ENCODE measurements around the gene VGLL4. TPM values are rescaled to one million over a fixed set of nuclear protein-coding genes. Genes with fewer than 3 reads are reported as not detected.

VGLL4 gene
- total RNA-seq, 1 donor from 2014 or later = 45.5 TPM

DNA sequence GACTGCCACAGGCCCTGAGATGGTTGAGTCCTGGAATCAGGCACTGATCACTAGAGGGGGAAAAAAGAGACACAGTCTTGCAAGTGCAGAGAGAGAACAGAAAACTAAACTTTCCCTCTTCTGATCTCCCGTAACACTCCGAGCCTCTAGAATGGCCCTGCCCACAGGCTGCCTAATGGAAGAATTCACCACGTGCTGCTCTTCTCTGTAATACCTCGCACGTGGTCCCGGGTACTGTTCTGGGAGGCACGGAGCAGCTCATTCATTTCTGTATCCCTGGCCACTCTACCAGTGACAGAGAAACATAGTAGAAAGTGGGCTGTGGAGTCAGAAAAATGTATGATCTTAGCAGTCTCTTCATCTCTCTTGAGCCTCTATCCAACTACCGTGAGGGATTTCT lies 30.4 kb downstream of the VGLL4 start:
- intact Hi-C loops (cut with DNase I) = no loop called here
- no peaks in the 10 kb centered on the region for H3K9me3 ChIP-seq
- no peak for DNase-seq
- peaks cover 41% of the 10 kb centered on the region for H3K4me1 ChIP-seq
- no peak overlapping the region for H3K4me3 ChIP-seq
- no peaks in the 10 kb centered on the region for H3K36me3 ChIP-seq
- H3K27me3 ChIP-seq (ENCODE audit: low read depth) = no peaks in the 10 kb centered on the region
- TF ChIP-seq, protein P1, sequence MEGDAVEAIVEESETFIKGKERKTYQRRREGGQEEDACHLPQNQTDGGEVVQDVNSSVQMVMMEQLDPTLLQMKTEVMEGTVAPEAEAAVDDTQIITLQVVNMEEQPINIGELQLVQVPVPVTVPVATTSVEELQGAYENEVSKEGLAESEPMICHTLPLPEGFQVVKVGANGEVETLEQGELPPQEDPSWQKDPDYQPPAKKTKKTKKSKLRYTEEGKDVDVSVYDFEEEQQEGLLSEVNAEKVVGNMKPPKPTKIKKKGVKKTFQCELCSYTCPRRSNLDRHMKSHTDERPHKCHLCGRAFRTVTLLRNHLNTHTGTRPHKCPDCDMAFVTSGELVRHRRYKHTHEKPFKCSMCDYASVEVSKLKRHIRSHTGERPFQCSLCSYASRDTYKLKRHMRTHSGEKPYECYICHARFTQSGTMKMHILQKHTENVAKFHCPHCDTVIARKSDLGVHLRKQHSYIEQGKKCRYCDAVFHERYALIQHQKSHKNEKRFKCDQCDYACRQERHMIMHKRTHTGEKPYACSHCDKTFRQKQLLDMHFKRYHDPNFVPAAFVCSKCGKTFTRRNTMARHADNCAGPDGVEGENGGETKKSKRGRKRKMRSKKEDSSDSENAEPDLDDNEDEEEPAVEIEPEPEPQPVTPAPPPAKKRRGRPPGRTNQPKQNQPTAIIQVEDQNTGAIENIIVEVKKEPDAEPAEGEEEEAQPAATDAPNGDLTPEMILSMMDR (IDR thresholded peaks at IDR 0.05) = no peak
- H3K27ac ChIP-seq = no peak overlapping the region
- ATAC-seq = peak in 1 of 2 donors; percentile 34

DNA sequence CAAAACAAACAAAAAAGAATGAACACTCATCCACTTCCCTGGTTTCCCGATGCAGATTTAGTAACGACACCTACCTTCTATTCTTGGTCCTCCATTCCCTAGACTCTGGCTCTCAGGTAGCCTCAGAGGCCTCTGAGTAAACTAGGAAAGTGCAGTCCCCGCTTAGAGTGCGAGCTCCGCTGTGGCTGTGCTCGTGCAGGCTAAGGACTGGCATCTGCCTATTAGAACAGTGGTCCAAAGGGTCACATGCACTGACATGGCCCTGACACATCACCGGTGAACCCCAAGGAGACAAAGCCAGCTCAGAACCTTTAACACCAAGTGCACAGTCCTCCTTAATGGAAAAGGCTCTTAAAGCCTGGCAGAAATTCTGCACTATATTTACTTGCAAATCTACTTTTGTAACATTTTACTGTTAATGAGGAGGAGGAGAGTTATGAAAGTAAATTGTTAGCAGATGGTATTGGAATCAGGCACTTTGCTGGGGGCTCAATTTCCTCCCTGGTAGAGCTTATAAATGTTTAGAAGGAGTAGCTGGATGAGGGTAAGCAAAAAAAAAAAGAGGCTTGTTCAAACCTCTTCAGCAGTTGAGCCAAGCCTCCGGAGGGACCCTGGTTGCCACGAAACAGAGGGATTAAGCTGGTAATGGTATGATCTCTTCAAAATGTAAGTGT lies 31.1 kb downstream of the VGLL4 start:
- Histone ChIP-seq H3K4me1 (peaks cover 47% of the 10 kb centered on the region), H3K27ac (no peak overlapping the region), H3K27me3 (ENCODE audit: low read depth) (no peaks in the 10 kb centered on the region), H3K9me3 (no peaks in the 10 kb centered on the region), H3K4me3 (no peak overlapping the region), H3K36me3 (no peaks in the 10 kb centered on the region)
- TF ChIP-seq, protein P1 (IDR thresholded peaks at IDR 0.05) = no peak
- ATAC-seq (no peak), DNase-seq (no peak)
- intact Hi-C loops (cut with DNase I) = no loop called here

DNA sequence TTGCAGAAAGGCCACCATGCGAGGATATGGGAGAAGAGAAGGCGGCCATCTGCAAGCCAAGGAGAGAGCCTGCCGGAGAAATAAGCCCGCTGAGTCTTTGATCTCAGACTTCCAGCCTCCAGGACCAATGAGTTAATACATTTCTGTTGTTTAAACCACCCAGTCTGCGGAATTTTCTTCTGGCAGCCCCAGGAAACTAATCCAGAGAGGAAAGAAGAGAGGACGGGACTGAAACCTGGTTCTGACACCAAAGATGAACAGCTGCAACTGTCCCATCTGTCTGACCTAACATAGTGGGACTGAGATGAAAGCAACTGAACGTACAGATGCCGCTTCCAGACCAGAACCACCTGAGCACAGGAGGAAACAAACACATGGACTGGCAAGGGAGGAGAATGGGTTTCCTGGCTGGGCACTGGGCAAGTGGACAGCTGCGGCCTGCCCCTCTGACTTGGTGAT lies 32.3 kb downstream of the VGLL4 start:
- peaks cover 51% of the 10 kb centered on the region for H3K4me1 ChIP-seq

DNA sequence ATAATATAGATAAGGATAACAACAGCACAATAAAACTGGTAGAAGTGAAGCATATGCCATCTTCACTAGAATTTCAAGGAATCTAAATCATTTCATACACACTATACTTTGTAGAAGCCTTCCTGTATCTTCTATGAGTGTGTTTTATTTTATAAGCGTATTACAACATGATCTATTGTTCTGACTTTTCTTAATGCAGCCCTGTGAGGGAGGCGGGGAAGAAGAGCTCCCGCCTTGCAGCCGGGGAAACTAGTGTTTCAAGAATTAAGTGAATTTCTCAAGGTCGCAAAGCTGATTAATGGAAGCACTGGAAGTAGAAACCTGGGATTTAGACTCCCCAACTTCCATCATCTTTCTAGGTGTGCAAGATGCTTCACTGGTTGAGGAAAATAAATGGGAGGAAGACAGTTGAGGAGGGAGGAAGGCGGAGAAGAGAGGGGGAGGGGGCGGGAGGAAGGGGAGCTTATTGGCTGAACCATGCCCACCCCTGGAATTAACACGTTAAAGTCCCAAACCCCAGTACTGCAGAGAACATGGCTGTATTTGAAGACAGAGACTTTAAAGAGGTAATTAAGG lies 32.9 kb downstream of the VGLL4 start:
- Histone ChIP-seq H3K4me1 (peaks cover 48% of the 10 kb centered on the region), H3K27ac (no peak overlapping the region), H3K36me3 (no peaks in the 10 kb centered on the region), H3K4me3 (no peak overlapping the region), H3K9me3 (no peaks in the 10 kb centered on the region), H3K27me3 (ENCODE audit: low read depth) (no peaks in the 10 kb centered on the region)
- intact Hi-C loops (cut with DNase I) = no loop called here
- ATAC-seq = no peak
- no peak for DNase-seq
- TF ChIP-seq, protein P1 (IDR thresholded peaks at IDR 0.05) = no peak

More for the DNA sequence above, 32.3 kb downstream of the VGLL4 start:
- Histone ChIP-seq H3K27ac (no peak overlapping the region), H3K4me3 (no peak overlapping the region), H3K27me3 (ENCODE audit: low read depth) (no peaks in the 10 kb centered on the region), H3K36me3 (no peaks in the 10 kb centered on the region), H3K9me3 (no peaks in the 10 kb centered on the region)
- DNase-seq (no peak), ATAC-seq (no peak)
- intact Hi-C loops (cut with DNase I) = no loop called here
- TF ChIP-seq, protein P1 (IDR thresholded peaks at IDR 0.05) = no peak

DNA sequence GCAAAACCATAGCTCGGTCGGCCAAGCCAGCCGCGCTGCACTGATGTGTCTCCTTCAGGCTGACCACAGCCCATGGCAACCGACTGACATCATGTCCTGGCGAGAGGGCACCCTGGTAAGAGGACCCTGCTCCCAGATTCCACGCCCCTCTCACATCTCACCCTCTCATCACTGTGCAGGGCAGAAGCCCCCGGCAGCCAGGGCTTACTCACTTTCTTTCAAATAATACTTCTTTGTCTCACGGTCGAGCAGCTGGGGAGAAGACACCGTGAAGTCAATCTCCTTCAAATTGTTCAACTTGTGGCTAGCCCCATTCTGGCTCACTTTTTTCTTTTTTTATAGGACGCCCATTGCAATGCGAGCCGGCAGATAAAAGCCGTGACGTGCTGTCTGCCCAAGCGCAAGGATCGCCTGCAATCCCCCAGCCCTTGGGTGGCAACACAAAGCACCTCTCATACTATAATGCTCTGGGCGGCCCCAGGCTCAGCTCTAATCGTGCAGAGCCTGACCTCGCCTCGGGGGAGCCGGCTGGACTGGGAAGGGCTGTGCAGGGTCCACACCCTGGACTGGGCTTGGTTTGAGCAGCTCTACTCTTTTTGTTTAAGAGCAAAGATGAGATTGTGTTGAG lies 33.6 kb downstream of the VGLL4 start:
- peaks cover 48% of the 10 kb centered on the region for H3K4me1 ChIP-seq
- H3K27ac ChIP-seq = no peak overlapping the region
- no peaks in the 10 kb centered on the region for H3K9me3 ChIP-seq
- intact Hi-C loops (cut with DNase I) = no loop called here
- DNase-seq = no peak
- no peaks in the 10 kb centered on the region for H3K27me3 ChIP-seq (ENCODE audit: low read depth)
- no peak overlapping the region for H3K4me3 ChIP-seq
- ATAC-seq = no peak
- TF ChIP-seq, protein P1 (IDR thresholded peaks at IDR 0.05) = no peak
- H3K36me3 ChIP-seq = no peaks in the 10 kb centered on the region
